ENCODE results near the gene COX7A1.

Gene COX7A1

DNA sequence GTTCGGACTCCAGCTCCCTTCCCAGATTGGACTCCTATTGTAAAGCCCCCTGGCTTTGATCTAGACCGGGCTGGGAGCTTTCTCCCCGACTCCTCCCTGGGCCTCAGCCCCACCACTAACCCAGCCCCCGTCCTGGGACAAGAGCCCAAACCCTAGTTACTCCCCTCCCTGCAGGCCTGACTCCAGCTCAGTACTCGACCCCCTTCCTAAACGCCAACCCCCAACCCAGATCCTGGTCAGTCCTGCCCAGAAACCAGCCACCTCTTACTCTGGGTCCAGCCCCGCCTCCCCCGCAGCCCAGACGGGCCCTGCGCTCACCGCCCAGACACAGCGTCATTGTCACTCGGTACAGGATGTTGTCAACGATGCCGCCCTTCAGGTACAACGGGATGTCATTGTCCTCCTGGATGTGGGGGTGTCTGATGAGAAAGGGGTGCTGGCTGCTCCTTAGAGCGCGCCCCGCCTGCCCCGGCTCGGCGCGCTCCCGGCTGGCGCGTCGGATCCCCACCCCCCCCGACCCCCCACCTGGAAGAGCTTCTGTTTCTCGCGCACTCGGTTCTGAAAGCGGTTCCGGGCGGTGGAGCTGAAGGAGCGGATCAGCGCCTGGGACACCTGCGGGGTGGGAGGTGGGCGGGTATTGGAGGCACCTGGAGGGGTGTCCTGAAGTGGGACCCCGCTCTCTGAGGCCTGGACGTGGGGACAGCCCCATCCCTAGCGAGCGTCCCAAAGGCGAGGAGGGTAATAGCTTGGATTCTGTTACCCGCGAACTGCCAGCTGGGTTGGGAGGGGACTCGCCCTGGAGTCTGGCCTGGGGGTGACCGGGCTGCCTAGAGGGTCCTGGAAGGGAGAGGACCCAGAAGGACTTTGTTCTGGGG lies 866 bp downstream of the COX7A1 start:
- in situ Hi-C loops (cut with MboI; ENCODE audit: low pct_unique_long_range_greater_than_20kb, low sequenced_read_pairs, unreplicated experiment), result no loop called here
- DNase-seq (ENCODE audit: low spot score), result peak; percentile 23
- TF ChIP-seq, protein P1, sequence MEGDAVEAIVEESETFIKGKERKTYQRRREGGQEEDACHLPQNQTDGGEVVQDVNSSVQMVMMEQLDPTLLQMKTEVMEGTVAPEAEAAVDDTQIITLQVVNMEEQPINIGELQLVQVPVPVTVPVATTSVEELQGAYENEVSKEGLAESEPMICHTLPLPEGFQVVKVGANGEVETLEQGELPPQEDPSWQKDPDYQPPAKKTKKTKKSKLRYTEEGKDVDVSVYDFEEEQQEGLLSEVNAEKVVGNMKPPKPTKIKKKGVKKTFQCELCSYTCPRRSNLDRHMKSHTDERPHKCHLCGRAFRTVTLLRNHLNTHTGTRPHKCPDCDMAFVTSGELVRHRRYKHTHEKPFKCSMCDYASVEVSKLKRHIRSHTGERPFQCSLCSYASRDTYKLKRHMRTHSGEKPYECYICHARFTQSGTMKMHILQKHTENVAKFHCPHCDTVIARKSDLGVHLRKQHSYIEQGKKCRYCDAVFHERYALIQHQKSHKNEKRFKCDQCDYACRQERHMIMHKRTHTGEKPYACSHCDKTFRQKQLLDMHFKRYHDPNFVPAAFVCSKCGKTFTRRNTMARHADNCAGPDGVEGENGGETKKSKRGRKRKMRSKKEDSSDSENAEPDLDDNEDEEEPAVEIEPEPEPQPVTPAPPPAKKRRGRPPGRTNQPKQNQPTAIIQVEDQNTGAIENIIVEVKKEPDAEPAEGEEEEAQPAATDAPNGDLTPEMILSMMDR (IDR thresholded peaks at IDR 0.05; ENCODE audit: extremely low read depth, insufficient read depth, missing control alignments), result no peak

DNA sequence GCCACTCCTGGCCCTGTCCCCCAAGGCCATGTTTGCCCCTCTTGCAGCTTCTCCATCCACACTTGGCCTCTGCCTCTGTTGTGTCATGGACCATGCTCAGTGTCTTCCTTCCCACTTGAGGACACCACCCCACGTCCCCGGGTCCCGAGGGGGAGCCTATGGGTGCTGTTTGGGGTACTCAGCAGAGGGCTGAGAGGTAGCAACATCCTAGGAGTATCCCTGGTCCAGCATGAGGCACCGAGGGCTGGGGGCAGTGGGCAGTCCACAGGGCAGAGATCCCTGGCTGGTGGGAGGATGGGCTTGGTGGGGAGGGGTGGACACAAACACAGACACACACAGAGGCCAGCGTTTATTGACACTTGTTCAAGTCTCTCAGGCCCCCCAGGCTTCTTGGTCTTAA lies 1.7 kb downstream of the COX7A1 start:
- TF ChIP-seq, protein P1 (IDR thresholded peaks at IDR 0.05; ENCODE audit: extremely low read depth, insufficient read depth, missing control alignments), result no peak
- DNase-seq (ENCODE audit: low spot score), result no peak
- in situ Hi-C loops (cut with MboI; ENCODE audit: low pct_unique_long_range_greater_than_20kb, low sequenced_read_pairs, unreplicated experiment), result no loop called here

DNA sequence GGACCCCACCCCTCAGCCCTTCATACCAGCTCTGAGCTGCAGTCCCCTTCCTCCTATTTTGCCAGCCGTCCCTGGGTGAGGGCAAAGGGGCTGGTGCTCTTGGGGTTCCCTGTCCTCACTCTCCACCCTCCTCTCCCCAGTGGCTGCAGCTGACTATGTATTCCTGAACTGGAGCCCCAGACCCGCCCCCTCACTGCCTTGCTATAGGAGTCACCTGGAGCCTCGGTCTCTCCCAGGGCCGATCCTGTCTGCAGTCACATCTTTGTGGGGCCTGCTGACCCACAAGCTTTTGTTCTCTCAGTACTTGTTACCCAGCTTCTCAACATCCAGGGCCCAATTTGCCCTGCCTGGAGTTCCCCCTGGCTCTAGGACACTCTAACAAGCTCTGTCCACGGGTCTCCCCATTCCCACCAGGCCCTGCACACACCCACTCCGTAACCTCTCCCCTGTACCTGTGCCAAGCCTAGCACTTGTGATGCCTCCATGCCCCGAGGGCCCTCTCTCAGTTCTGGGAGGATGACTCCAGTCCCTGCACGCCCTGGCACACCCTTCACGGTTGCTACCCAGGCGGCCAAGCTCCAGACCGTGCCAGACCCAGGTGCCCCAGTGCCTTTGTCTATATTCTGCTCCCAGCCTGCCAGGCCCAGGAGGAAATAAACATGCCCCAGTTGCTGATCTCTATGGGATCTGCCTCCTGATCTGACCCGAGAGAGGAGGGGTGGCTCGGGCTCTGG lies 2.4 kb downstream of the COX7A1 start:
- in situ Hi-C loops (cut with MboI; ENCODE audit: low pct_unique_long_range_greater_than_20kb, low sequenced_read_pairs, unreplicated experiment), result no loop called here
- no peak for DNase-seq (ENCODE audit: low spot score)
- TF ChIP-seq, protein P1 (IDR thresholded peaks at IDR 0.05; ENCODE audit: extremely low read depth, insufficient read depth, missing control alignments), result no peak

DNA sequence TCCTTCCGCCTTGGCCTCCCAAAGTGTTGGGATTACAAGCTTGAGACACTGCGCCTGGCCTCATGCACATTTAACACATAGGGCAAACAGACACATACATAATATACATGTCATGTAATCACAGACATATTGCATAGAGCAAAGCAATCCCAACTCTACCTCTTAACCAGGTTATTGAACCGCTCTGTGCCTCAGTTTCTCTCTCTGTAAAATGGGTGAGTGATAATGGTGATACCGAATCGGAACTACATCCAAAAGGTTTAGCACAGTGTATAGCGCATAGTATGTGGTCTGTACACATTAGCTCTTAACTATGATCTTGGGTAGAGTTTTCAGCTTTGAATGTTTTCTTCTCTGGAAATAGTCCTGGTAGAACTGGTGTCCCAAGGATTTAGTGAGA lies 7.6 kb downstream of the COX7A1 start:
- no peak for DNase-seq (ENCODE audit: low spot score)
- in situ Hi-C loops (cut with MboI; ENCODE audit: low pct_unique_long_range_greater_than_20kb, low sequenced_read_pairs, unreplicated experiment), result no loop called here
- TF ChIP-seq, protein P1 (IDR thresholded peaks at IDR 0.05; ENCODE audit: extremely low read depth, insufficient read depth, missing control alignments), result no peak

DNA sequence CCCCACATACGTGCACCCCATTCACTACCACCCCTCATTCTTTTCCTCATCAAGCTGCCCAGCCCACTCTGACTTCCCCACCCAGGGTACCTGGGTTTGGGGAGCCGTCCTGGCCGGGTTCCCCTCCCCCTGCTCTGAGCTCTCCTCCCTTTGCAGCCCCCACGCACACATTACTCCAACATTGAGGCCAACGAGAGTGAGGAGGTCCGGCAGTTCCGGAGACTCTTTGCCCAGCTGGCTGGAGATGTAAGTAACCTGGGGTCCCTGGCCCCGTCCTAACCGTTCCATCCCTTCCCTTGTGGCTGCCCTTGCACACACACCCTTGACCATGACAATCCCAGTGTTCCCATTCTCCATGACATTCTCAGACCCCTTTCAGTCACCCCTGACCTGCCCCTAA lies 9.8 kb downstream of the COX7A1 start:
- in situ Hi-C loops (cut with MboI; ENCODE audit: low pct_unique_long_range_greater_than_20kb, low sequenced_read_pairs, unreplicated experiment), result no loop called here
- TF ChIP-seq, protein P1 (IDR thresholded peaks at IDR 0.05; ENCODE audit: extremely low read depth, insufficient read depth, missing control alignments), result no peak
- no peak for DNase-seq (ENCODE audit: low spot score)

DNA sequence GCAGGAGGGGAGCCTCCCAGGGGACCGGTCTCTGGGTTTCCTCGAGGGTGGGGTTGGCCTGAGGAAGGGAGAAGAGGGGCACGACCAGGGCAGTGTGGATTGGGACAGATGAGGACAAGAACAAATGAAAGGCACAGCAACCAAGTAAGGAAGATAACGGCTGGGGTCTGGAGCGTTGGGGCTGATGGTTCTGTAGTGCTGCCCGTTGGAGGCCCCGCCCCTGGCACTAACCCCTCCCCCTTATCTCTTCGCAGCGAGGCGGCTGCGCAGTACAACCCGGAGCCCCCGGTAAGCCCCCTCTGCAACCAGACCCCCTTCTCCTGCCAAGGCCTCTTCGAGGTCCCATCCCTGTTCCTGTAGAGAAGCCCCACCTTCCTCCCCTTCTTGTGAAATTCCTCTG lies 10.2 kb downstream of the COX7A1 start:
- DNase-seq (ENCODE audit: low spot score), result no peak
- TF ChIP-seq, protein P1 (IDR thresholded peaks at IDR 0.05; ENCODE audit: extremely low read depth, insufficient read depth, missing control alignments), result no peak
- in situ Hi-C loops (cut with MboI; ENCODE audit: low pct_unique_long_range_greater_than_20kb, low sequenced_read_pairs, unreplicated experiment), result no loop called here

Measured in GM13977 (cell line).